KMS-11 (cell line): ENCODE results near the gene HOXB3.

Experiments
- H2AFZ ChIP-seq: fragments of 200-600 bp; sonication (generic); 2 replicates; pipeline ENCODE4 v1.6.1; 2016; ENCODE audit warnings: antibody characterized with exemption, mixed run types, low read depth
- H3K27ac ChIP-seq: fragments of 200-600 bp; sonication (generic); 2 replicates; pipeline ENCODE4 v1.6.1; 2016; ENCODE audit warnings: mild to moderate bottlenecking, mixed run types
- H3K27me3 ChIP-seq: fragments of 200-600 bp; sonication (generic); 2 replicates; pipeline ENCODE4 v1.6.1; 2017; ENCODE audit warnings: mild to moderate bottlenecking, low read depth, mixed run types, moderate library complexity; ENCODE audit not compliant: insufficient read depth
- H3K36me3 ChIP-seq: fragments of 200-600 bp; sonication (generic); 2 replicates; pipeline ENCODE4 v1.6.1; 2017; ENCODE audit warnings: mild to moderate bottlenecking, mixed run types; ENCODE audit not compliant: insufficient read depth
- H3K4me1 ChIP-seq: fragments of 200-600 bp; sonication (generic); 2 replicates; pipeline ENCODE4 v1.6.1; 2016; ENCODE audit warnings: mild to moderate bottlenecking, low read depth, mixed run types; ENCODE audit not compliant: poor library complexity, severe bottlenecking
- H3K4me2 ChIP-seq: fragments of 200-600 bp; sonication (generic); 2 replicates; pipeline ENCODE4 v1.7.0; 2016; ENCODE audit warnings: mild to moderate bottlenecking, mixed run types
- H3K4me3 ChIP-seq: fragments of 200-600 bp; sonication (generic); IDR thresholded peaks from 2 replicates; pipeline ENCODE4 v1.6.1; 2017; ENCODE audit warnings: low read depth, low read length, mixed read lengths; ENCODE audit not compliant: insufficient read depth
- H3K79me2 ChIP-seq: fragments of 200-600 bp; sonication (generic); 2 replicates; pipeline ENCODE4 v1.6.1; 2016; ENCODE audit warnings: low read depth, mixed run types; ENCODE audit not compliant: insufficient read depth
- H3K9ac ChIP-seq: fragments of 200-600 bp; sonication (generic); 2 replicates; pipeline ENCODE4 v1.6.1; 2016; ENCODE audit warnings: mild to moderate bottlenecking, mixed run types
- H4K20me1 ChIP-seq: fragments of 200-600 bp; sonication (generic); 2 replicates; pipeline ENCODE4 v1.6.1; 2016; ENCODE audit warnings: mild to moderate bottlenecking, mixed run types; ENCODE audit not compliant: insufficient read depth
- TF ChIP-seq, protein P1 (sequence below): fragments of 200-600 bp; sonication (generic); conservative IDR thresholded peaks from 2 replicates; pipeline ENCODE4 v1.6.1; 2017; ENCODE audit warnings: low read depth, mild to moderate bottlenecking, antibody characterized with exemption, low read length, moderate library complexity, mixed read lengths

Gene HOXB3

DNA sequence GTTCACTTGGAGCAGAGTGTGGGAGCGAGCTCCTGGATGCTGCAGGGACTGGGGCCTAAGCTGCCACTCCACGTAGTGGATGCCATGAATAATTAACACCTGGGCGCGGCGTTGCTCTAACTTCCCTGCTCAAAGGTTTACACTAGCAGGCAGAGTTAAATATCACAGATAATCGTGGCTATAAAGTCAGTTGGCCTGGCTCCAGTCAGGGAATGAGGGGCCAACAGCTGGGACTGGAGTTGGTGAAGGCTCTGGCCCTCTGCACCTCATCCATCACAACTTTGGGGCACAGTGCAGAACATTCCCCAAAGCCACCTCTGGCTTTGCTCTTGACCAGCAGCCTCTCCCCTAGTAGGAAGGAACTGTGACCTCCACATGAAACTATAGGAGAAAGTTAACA lies 22.8 kb downstream of the HOXB3 start:
- H3K36me3 ChIP-seq, result no peaks in the 10 kb centered on the region
- H3K79me2 ChIP-seq, result no peaks in the 10 kb centered on the region
- TF ChIP-seq, protein P1, sequence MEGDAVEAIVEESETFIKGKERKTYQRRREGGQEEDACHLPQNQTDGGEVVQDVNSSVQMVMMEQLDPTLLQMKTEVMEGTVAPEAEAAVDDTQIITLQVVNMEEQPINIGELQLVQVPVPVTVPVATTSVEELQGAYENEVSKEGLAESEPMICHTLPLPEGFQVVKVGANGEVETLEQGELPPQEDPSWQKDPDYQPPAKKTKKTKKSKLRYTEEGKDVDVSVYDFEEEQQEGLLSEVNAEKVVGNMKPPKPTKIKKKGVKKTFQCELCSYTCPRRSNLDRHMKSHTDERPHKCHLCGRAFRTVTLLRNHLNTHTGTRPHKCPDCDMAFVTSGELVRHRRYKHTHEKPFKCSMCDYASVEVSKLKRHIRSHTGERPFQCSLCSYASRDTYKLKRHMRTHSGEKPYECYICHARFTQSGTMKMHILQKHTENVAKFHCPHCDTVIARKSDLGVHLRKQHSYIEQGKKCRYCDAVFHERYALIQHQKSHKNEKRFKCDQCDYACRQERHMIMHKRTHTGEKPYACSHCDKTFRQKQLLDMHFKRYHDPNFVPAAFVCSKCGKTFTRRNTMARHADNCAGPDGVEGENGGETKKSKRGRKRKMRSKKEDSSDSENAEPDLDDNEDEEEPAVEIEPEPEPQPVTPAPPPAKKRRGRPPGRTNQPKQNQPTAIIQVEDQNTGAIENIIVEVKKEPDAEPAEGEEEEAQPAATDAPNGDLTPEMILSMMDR, result no peak
- no peak overlapping the region for H3K27ac ChIP-seq
- H3K4me1 ChIP-seq, result no peaks in the 10 kb centered on the region
- H3K4me2 ChIP-seq, result no peak overlapping the region
- no peaks in the 10 kb centered on the region for H3K27me3 ChIP-seq
- no peak overlapping the region for H2AFZ ChIP-seq
- no peak overlapping the region for H3K4me3 ChIP-seq
- no peak overlapping the region for H3K9ac ChIP-seq
- no peaks in the 10 kb centered on the region for H4K20me1 ChIP-seq

DNA sequence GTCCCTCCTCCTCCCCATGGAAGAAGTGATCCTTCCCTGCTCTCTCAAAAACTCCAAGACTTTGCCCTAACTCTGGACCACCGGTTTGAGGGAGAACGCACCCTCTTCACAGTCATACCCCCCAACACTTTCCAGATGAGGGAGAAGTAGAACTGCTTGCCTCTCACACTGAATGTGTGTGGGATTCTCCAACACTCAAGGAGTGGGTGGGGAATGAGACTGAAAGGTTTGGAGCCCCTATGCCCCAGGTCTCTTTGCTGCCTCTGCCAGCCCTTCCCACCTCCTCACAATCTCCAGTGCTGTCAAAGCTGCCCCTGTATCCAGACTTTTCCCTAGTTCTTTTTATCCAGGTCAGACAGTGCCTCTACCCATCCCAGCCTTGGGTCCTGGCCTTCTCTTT lies 23.3 kb downstream of the HOXB3 start:
- Histone ChIP-seq H3K27me3 (no peaks in the 10 kb centered on the region), H3K4me1 (no peaks in the 10 kb centered on the region), H3K4me2 (no peak overlapping the region), H3K9ac (no peak overlapping the region), H3K4me3 (no peak overlapping the region), H3K79me2 (no peaks in the 10 kb centered on the region), H2AFZ (no peak overlapping the region), H4K20me1 (no peaks in the 10 kb centered on the region), H3K27ac (no peak overlapping the region), H3K36me3 (no peaks in the 10 kb centered on the region)
- TF ChIP-seq, protein P1, result no peak

DNA sequence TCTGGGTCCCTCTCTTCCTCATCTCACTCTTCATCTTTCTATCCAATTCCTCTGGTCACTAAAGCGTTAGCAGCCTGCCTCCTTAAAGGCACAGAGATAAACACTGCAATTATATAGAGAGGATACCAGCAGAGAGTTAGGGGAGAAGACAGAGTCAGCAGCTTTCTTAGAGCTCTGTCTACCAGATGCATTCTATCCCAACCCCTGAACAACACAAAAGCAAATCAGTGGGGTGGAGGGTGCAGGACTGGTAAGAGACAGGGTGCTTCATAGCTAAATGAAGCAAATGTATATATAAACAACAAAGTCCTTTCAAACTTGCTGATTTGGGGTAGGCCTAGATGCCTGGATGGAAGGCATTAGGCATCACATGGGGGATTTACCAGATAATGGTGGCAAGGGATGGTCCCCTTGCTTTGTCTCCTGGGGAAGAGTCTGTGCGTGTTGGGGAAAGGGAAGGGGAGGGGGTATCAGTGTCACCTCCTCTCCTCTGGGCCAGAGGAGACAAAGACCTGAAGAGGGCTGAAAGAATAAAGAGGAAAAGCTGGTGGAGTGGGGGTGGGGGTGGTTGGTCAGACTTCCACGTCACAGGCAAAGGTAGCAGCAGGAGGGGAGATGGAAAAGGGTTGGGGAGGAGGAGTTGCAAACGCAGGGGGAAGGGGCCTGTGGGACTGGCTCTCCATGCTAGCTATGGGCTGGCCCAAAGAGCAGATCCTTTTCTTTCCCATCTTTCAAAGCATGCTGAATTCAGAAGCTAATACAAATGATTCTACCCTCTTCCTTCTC lies 23.9 kb downstream of the HOXB3 start:
- no peak overlapping the region for H2AFZ ChIP-seq
- H3K4me3 ChIP-seq, result no peak overlapping the region
- H3K36me3 ChIP-seq, result no peaks in the 10 kb centered on the region
- no peak overlapping the region for H3K4me2 ChIP-seq
- H4K20me1 ChIP-seq, result no peaks in the 10 kb centered on the region
- TF ChIP-seq, protein P1, result no peak
- H3K27me3 ChIP-seq, result no peaks in the 10 kb centered on the region
- no peaks in the 10 kb centered on the region for H3K4me1 ChIP-seq
- H3K27ac ChIP-seq, result no peak overlapping the region
- no peak overlapping the region for H3K9ac ChIP-seq
- no peaks in the 10 kb centered on the region for H3K79me2 ChIP-seq

DNA sequence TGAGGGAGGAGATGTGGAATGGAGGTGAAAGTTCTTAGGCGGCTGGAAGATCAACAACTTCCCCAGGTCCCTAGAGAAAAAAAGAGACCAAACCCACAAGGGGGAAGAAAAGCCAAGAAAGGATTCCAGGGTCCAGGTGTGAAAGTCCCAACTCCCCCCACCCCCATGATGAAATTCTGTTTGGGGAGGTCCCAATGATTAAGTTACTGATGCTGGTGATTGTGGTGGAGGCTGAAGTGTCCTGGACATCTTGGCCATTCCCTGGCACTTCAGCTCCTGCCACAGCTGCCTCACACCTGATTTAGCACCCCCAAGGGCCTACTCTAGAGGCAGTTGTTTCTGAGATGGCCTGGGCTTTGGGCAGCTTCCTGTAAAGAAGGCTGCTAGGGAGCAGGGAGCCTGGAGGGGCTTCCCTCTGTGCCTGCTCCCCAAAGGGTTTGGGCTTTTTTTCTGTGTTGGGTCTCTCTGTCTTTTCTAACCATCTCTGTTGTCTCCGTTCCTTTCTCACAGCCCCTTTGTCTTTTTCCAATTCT lies 25.0 kb downstream of the HOXB3 start:
- no peak overlapping the region for H3K27ac ChIP-seq
- no peak overlapping the region for H3K4me2 ChIP-seq
- H3K79me2 ChIP-seq, result no peaks in the 10 kb centered on the region
- no peaks in the 10 kb centered on the region for H3K4me1 ChIP-seq
- no peak overlapping the region for H2AFZ ChIP-seq
- H3K4me3 ChIP-seq, result no peak overlapping the region
- TF ChIP-seq, protein P1, result no peak
- H3K27me3 ChIP-seq, result no peaks in the 10 kb centered on the region
- no peak overlapping the region for H3K9ac ChIP-seq
- no peaks in the 10 kb centered on the region for H3K36me3 ChIP-seq
- H4K20me1 ChIP-seq, result no peaks in the 10 kb centered on the region
